Measurements from ENCODE around the gene TALDO1.

Gene TALDO1

GRCh38 chr11:800473-800872 is 53.2 kb downstream of the TALDO1 start:
- TF ChIP-seq FOXP2 (optimal IDR thresholded peaks at IDR 0.05; ENCODE audit: borderline replicate concordance, extremely low read depth, extremely low read length, insufficient read depth): no peak
- no peak for TF ChIP-seq REST (IDR thresholded peaks at IDR 0.05; ENCODE audit: insufficient read depth in 1 of 2, low read depth in 2 of 2, low read length in 2 of 2)
- no peak for TF ChIP-seq SIN3A (IDR thresholded peaks at IDR 0.05; ENCODE audit: borderline replicate concordance, insufficient read depth, low read length)
- no peak for TF ChIP-seq TAF1 (IDR thresholded peaks at IDR 0.05; ENCODE audit: borderline replicate concordance, insufficient read depth, low read length)
- no peak for TF ChIP-seq POLR2AphosphoS5 (IDR thresholded peaks at IDR 0.05; ENCODE audit: low read depth, low read length)

GRCh38 chr11:801097-801780 is 54.0 kb downstream of the TALDO1 start:
- TF ChIP-seq SIN3A (IDR thresholded peaks at IDR 0.05; ENCODE audit: borderline replicate concordance, insufficient read depth, low read length) (no peak), TAF1 (IDR thresholded peaks at IDR 0.05; ENCODE audit: borderline replicate concordance, insufficient read depth, low read length) (no peak), FOXP2 (optimal IDR thresholded peaks at IDR 0.05; ENCODE audit: borderline replicate concordance, extremely low read depth, extremely low read length, insufficient read depth) (no peak), POLR2AphosphoS5 (IDR thresholded peaks at IDR 0.05; ENCODE audit: low read depth, low read length) (no peak), REST (IDR thresholded peaks at IDR 0.05; ENCODE audit: insufficient read depth in 1 of 2, low read depth in 2 of 2, low read length in 2 of 2) (no peak)

- TF ChIP-seq TAF1 (IDR thresholded peaks at IDR 0.05; ENCODE audit: borderline replicate concordance, insufficient read depth, low read length): no peak
- TF ChIP-seq POLR2AphosphoS5 (IDR thresholded peaks at IDR 0.05; ENCODE audit: low read depth, low read length): no peak
- TF ChIP-seq REST (IDR thresholded peaks at IDR 0.05; ENCODE audit: insufficient read depth in 1 of 2, low read depth in 2 of 2, low read length in 2 of 2): no peak
- TF ChIP-seq SIN3A (IDR thresholded peaks at IDR 0.05; ENCODE audit: borderline replicate concordance, insufficient read depth, low read length): no peak
- no peak for TF ChIP-seq FOXP2 (optimal IDR thresholded peaks at IDR 0.05; ENCODE audit: borderline replicate concordance, extremely low read depth, extremely low read length, insufficient read depth)
These were observed 54.9 kb downstream of the TALDO1 start for GRCh38 chr11:802018-802617.

- TF ChIP-seq POLR2AphosphoS5 (IDR thresholded peaks at IDR 0.05; ENCODE audit: low read depth, low read length) (no peak), TAF1 (IDR thresholded peaks at IDR 0.05; ENCODE audit: borderline replicate concordance, insufficient read depth, low read length) (no peak), REST (IDR thresholded peaks at IDR 0.05; ENCODE audit: insufficient read depth in 1 of 2, low read depth in 2 of 2, low read length in 2 of 2) (no peak), FOXP2 (optimal IDR thresholded peaks at IDR 0.05; ENCODE audit: borderline replicate concordance, extremely low read depth, extremely low read length, insufficient read depth) (no peak), SIN3A (IDR thresholded peaks at IDR 0.05; ENCODE audit: borderline replicate concordance, insufficient read depth, low read length) (no peak)
These were observed 55.6 kb downstream of the TALDO1 start for GRCh38 chr11:802693-803466.

Measured in PFSK-1 (cell line).